DMS114 treated with DMSO at 0.1 percent for 48 hours (cell line): Measurements from ENCODE around the gene ATP1B3.
"Not testable (repeated sequence)": the region's sequence is repeated elsewhere in the genome, so short reads cannot be mapped to it uniquely, and the experiment has no call there.

ENCODE experiments used
- DNase-seq: peaks from one replicate; lab custom pipeline; 2025; ENCODE audit not compliant: unreplicated experiment; lab: John Stamatoyannopoulos, UW

The ATP1B3 gene

GRCh38 chr3:141941093-141941492 is 64.7 kb downstream of the ATP1B3 start:
- DNase-seq, result no peak

GRCh38 chr3:141942006-141942405 is 65.6 kb downstream of the ATP1B3 start:
- DNase-seq, result no peak

GRCh38 chr3:141945726-141946485 is 69.5 kb downstream of the ATP1B3 start:
- DNase-seq, result no peak

GRCh38 chr3:141949399-141949798 is 73.0 kb downstream of the ATP1B3 start:
- DNase-seq, result no peak

- DNase-seq, result no peak
These were observed 73.5 kb downstream of the ATP1B3 start for GRCh38 chr3:141949972-141950371.

- DNase-seq, result no peak
These were observed 74.4 kb downstream of the ATP1B3 start for GRCh38 chr3:141950572-141951493.

GRCh38 chr3:141952611-141953010 is 76.2 kb downstream of the ATP1B3 start:
- no peak for DNase-seq

- no peak for DNase-seq
These were observed 78.7 kb downstream of the ATP1B3 start for GRCh38 chr3:141955175-141955574.

GRCh38 chr3:141959589-141960554 is 83.4 kb downstream of the ATP1B3 start:
- DNase-seq, result no peak

GRCh38 chr3:141960731-141961130 is 84.3 kb downstream of the ATP1B3 start:
- DNase-seq, result no peak

GRCh38 chr3:141963301-141963700 is 86.9 kb downstream of the ATP1B3 start:
- DNase-seq, result no peak

GRCh38 chr3:141965471-141965870 is 89.0 kb downstream of the ATP1B3 start:
- no peak for DNase-seq

GRCh38 chr3:141969711-141970110 is 93.3 kb downstream of the ATP1B3 start:
- no peak for DNase-seq

GRCh38 chr3:141971571-141971970 is 95.1 kb downstream of the ATP1B3 start:
- no peak for DNase-seq

- DNase-seq, result no peak
These were observed 96.0 kb downstream of the ATP1B3 start for GRCh38 chr3:141972399-141972798.

GRCh38 chr3:141974777-141975176 is 98.3 kb downstream of the ATP1B3 start:
- not testable (repeated sequence) for DNase-seq
